ENCODE data around the gene R3HDM4.
A peak's percentile ranks its signal among the peaks of the same experiment; 100 is the strongest.

R3HDM4 gene

GRCh38 chr19:872266-872951, 40.6 kb downstream of the R3HDM4 start:
- Histone ChIP-seq H3K4me1 (ENCODE audit: control insufficient read depth in 1 of 2, insufficient read depth in 2 of 2, low read length in 2 of 2) (peaks cover 0 to 4% of the 10 kb centered on the region in 2 donors), H3K27ac (ENCODE audit: low read depth, low read length) (peak overlapping the region; percentile 56), H3K4me3 (ENCODE audit: low read depth in 1 of 2, low read length in 2 of 2) (no peak overlapping the region), H3K9me3 (ENCODE audit: control insufficient read depth in 1 of 2, low read length in 2 of 2) (no peaks in the 10 kb centered on the region), H3K9ac (ENCODE audit: low read depth in 1 of 2, low read length in 2 of 2) (no peak overlapping the region), H3K27me3 (ENCODE audit: control insufficient read depth in 1 of 2, insufficient read depth in 2 of 2, low read length in 2 of 2) (no peaks in the 10 kb centered on the region), H3K36me3 (ENCODE audit: control insufficient read depth in 1 of 2, insufficient read depth in 2 of 2, low read length in 2 of 2) (peaks cover 19 to 50% of the 10 kb centered on the region in 2 donors)

- Histone ChIP-seq H3K27me3 (ENCODE audit: control insufficient read depth in 1 of 2, insufficient read depth in 2 of 2, low read length in 2 of 2) (no peaks in the 10 kb centered on the region), H3K36me3 (ENCODE audit: control insufficient read depth in 1 of 2, insufficient read depth in 2 of 2, low read length in 2 of 2) (peaks cover 19 to 45% of the 10 kb centered on the region in 2 donors), H3K9me3 (ENCODE audit: control insufficient read depth in 1 of 2, low read length in 2 of 2) (no peaks in the 10 kb centered on the region), H3K9ac (ENCODE audit: low read depth in 1 of 2, low read length in 2 of 2) (no peak overlapping the region), H3K4me1 (ENCODE audit: control insufficient read depth in 1 of 2, insufficient read depth in 2 of 2, low read length in 2 of 2) (peaks cover 0 to 4% of the 10 kb centered on the region in 2 donors), H3K27ac (ENCODE audit: low read depth, low read length) (peak overlapping the region; percentile 14), H3K4me3 (ENCODE audit: low read depth in 1 of 2, low read length in 2 of 2) (no peak overlapping the region)
These were observed 41.4 kb downstream of the R3HDM4 start for GRCh38 chr19:871446-872265.

GRCh38 chr19:870963-871401, 42.0 kb downstream of the R3HDM4 start:
- Histone ChIP-seq H3K4me1 (ENCODE audit: control insufficient read depth in 1 of 2, insufficient read depth in 2 of 2, low read length in 2 of 2) (peaks cover 0 to 4% of the 10 kb centered on the region in 2 donors), H3K36me3 (ENCODE audit: control insufficient read depth in 1 of 2, insufficient read depth in 2 of 2, low read length in 2 of 2) (peaks cover 19 to 42% of the 10 kb centered on the region in 2 donors), H3K9me3 (ENCODE audit: control insufficient read depth in 1 of 2, low read length in 2 of 2) (no peaks in the 10 kb centered on the region), H3K27ac (ENCODE audit: low read depth, low read length) (no peak overlapping the region), H3K27me3 (ENCODE audit: control insufficient read depth in 1 of 2, insufficient read depth in 2 of 2, low read length in 2 of 2) (no peaks in the 10 kb centered on the region), H3K4me3 (ENCODE audit: low read depth in 1 of 2, low read length in 2 of 2) (no peak overlapping the region), H3K9ac (ENCODE audit: low read depth in 1 of 2, low read length in 2 of 2) (no peak overlapping the region)

GRCh38 chr19:870314-870713, 42.7 kb downstream of the R3HDM4 start:
- Histone ChIP-seq H3K27ac (ENCODE audit: low read depth, low read length) (no peak overlapping the region), H3K4me3 (ENCODE audit: low read depth in 1 of 2, low read length in 2 of 2) (no peak overlapping the region)

GRCh38 chr19:869245-870177, 43.5 kb downstream of the R3HDM4 start:
- Histone ChIP-seq H3K9ac (ENCODE audit: low read depth in 1 of 2, low read length in 2 of 2) (no peak overlapping the region), H3K4me3 (ENCODE audit: low read depth in 1 of 2, low read length in 2 of 2) (no peak overlapping the region), H3K9me3 (ENCODE audit: control insufficient read depth in 1 of 2, low read length in 2 of 2) (no peaks in the 10 kb centered on the region), H3K27ac (ENCODE audit: low read depth, low read length) (peak overlapping the region; percentile 70), H3K36me3 (ENCODE audit: control insufficient read depth in 1 of 2, insufficient read depth in 2 of 2, low read length in 2 of 2) (peaks cover 19 to 33% of the 10 kb centered on the region in 2 donors), H3K4me1 (ENCODE audit: control insufficient read depth in 1 of 2, insufficient read depth in 2 of 2, low read length in 2 of 2) (peaks cover 0 to 4% of the 10 kb centered on the region in 2 donors), H3K27me3 (ENCODE audit: control insufficient read depth in 1 of 2, insufficient read depth in 2 of 2, low read length in 2 of 2) (no peaks in the 10 kb centered on the region)

More at GRCh38 chr19:870314-870713, 42.7 kb downstream of the R3HDM4 start:
- H3K4me1 ChIP-seq (ENCODE audit: control insufficient read depth in 1 of 2, insufficient read depth in 2 of 2, low read length in 2 of 2), result peaks cover 0 to 4% of the 10 kb centered on the region in 2 donors
- H3K27me3 ChIP-seq (ENCODE audit: control insufficient read depth in 1 of 2, insufficient read depth in 2 of 2, low read length in 2 of 2), result no peaks in the 10 kb centered on the region
- H3K36me3 ChIP-seq (ENCODE audit: control insufficient read depth in 1 of 2, insufficient read depth in 2 of 2, low read length in 2 of 2), result peaks cover 19 to 36% of the 10 kb centered on the region in 2 donors
- H3K9me3 ChIP-seq (ENCODE audit: control insufficient read depth in 1 of 2, low read length in 2 of 2), result no peaks in the 10 kb centered on the region
- no peak overlapping the region for H3K9ac ChIP-seq (ENCODE audit: low read depth in 1 of 2, low read length in 2 of 2)

- no peak overlapping the region for H3K4me3 ChIP-seq (ENCODE audit: low read depth in 1 of 2, low read length in 2 of 2)
- no peaks in the 10 kb centered on the region for H3K27me3 ChIP-seq (ENCODE audit: control insufficient read depth in 1 of 2, insufficient read depth in 2 of 2, low read length in 2 of 2)
- H3K9ac ChIP-seq (ENCODE audit: low read depth in 1 of 2, low read length in 2 of 2), result no peak overlapping the region
- no peaks in the 10 kb centered on the region for H3K9me3 ChIP-seq (ENCODE audit: control insufficient read depth in 1 of 2, low read length in 2 of 2)
- peaks cover 19 to 30% of the 10 kb centered on the region in 2 donors for H3K36me3 ChIP-seq (ENCODE audit: control insufficient read depth in 1 of 2, insufficient read depth in 2 of 2, low read length in 2 of 2)
- H3K27ac ChIP-seq (ENCODE audit: low read depth, low read length), result peak overlapping the region; percentile 70
- peaks cover 0 to 8% of the 10 kb centered on the region in 2 donors for H3K4me1 ChIP-seq (ENCODE audit: control insufficient read depth in 1 of 2, insufficient read depth in 2 of 2, low read length in 2 of 2)
These were observed 44.4 kb downstream of the R3HDM4 start for GRCh38 chr19:868458-869244.

GRCh38 chr19:867855-868457, 45.1 kb downstream of the R3HDM4 start:
- Histone ChIP-seq H3K36me3 (ENCODE audit: control insufficient read depth in 1 of 2, insufficient read depth in 2 of 2, low read length in 2 of 2) (peaks cover 19 to 30% of the 10 kb centered on the region in 2 donors), H3K4me1 (ENCODE audit: control insufficient read depth in 1 of 2, insufficient read depth in 2 of 2, low read length in 2 of 2) (peaks cover 0 to 10% of the 10 kb centered on the region in 2 donors), H3K9me3 (ENCODE audit: control insufficient read depth in 1 of 2, low read length in 2 of 2) (no peaks in the 10 kb centered on the region), H3K27me3 (ENCODE audit: control insufficient read depth in 1 of 2, insufficient read depth in 2 of 2, low read length in 2 of 2) (no peaks in the 10 kb centered on the region), H3K4me3 (ENCODE audit: low read depth in 1 of 2, low read length in 2 of 2) (no peak overlapping the region), H3K9ac (ENCODE audit: low read depth in 1 of 2, low read length in 2 of 2) (no peak overlapping the region), H3K27ac (ENCODE audit: low read depth, low read length) (no peak overlapping the region)

GRCh38 chr19:867301-867793, 45.7 kb downstream of the R3HDM4 start:
- no peak overlapping the region for H3K4me3 ChIP-seq (ENCODE audit: low read depth in 1 of 2, low read length in 2 of 2)
- H3K27ac ChIP-seq (ENCODE audit: low read depth, low read length), result no peak overlapping the region
- H3K9me3 ChIP-seq (ENCODE audit: control insufficient read depth in 1 of 2, low read length in 2 of 2), result no peaks in the 10 kb centered on the region
- H3K9ac ChIP-seq (ENCODE audit: low read depth in 1 of 2, low read length in 2 of 2), result no peak overlapping the region
- H3K36me3 ChIP-seq (ENCODE audit: control insufficient read depth in 1 of 2, insufficient read depth in 2 of 2, low read length in 2 of 2), result peaks cover 19 to 30% of the 10 kb centered on the region in 2 donors
- peaks cover 0 to 15% of the 10 kb centered on the region in 2 donors for H3K4me1 ChIP-seq (ENCODE audit: control insufficient read depth in 1 of 2, insufficient read depth in 2 of 2, low read length in 2 of 2)
- H3K27me3 ChIP-seq (ENCODE audit: control insufficient read depth in 1 of 2, insufficient read depth in 2 of 2, low read length in 2 of 2), result no peaks in the 10 kb centered on the region

All from duodenal mucosa (tissue), 2 donors.